Neural progenitor cell (in vitro differentiated cells): ENCODE data around the gene KCNIP1. TPM values are rescaled to one million over a fixed set of nuclear protein-coding genes. Genes with fewer than 3 reads are reported as not detected.

Experiments used
- DNase-seq: peaks from one replicate; pipeline ENCODE4 v3.0.0-alpha.2; 2016; ENCODE audit warnings: low spot score
- H2AFZ ChIP-seq: fragments of 200-600 bp; sonication (generic); replicated peaks from 2 replicates; pipeline ENCODE4 v1.6.1; 2016; ENCODE audit warnings: antibody characterized with exemption
- H3F3A ChIP-seq: fragments of 200-600 bp; sonication (generic); 2 replicates; pipeline ENCODE4 v1.6.1; 2016; ENCODE audit warnings: antibody characterized with exemption, low read depth
- H3K27ac ChIP-seq: fragments of 200-600 bp; sonication (generic); 2 replicates; pipeline ENCODE4 v1.5.1; 2016; ENCODE audit warnings: mild to moderate bottlenecking
- H3K27me3 ChIP-seq: fragments of 200-600 bp; sonication (generic); 2 replicates; pipeline ENCODE4 v1.6.1; 2016; ENCODE audit warnings: mild to moderate bottlenecking, moderate library complexity
- H3K36me3 ChIP-seq: fragments of 200-600 bp; sonication (generic); 2 replicates; pipeline ENCODE4 v1.5.1; 2016
- H3K4me1 ChIP-seq: fragments of 200-600 bp; sonication (generic); 2 replicates; pipeline ENCODE4 v1.6.1; 2016; ENCODE audit warnings: mixed run types
- H3K4me2 ChIP-seq: fragments of 200-600 bp; sonication (generic); 2 replicates; pipeline ENCODE4 v1.6.1; 2016
- H3K4me3 ChIP-seq: fragments of 200-600 bp; sonication (generic); 2 replicates; pipeline ENCODE4 v1.5.1; 2016
- H3K79me2 ChIP-seq: fragments of 200-600 bp; sonication (generic); 2 replicates; pipeline ENCODE4 v1.6.1; 2016; ENCODE audit warnings: low read depth
- H3K9ac ChIP-seq: fragments of 200-600 bp; sonication (generic); 2 replicates; pipeline ENCODE4 v1.6.1; 2016
- H3K9me3 ChIP-seq: fragments of 200-600 bp; sonication (generic); 2 replicates; pipeline ENCODE4 v1.5.1; 2016; ENCODE audit warnings: low read depth
- H4K20me1 ChIP-seq: fragments of 200-600 bp; sonication (generic); 2 replicates; pipeline ENCODE4 v1.6.1; 2016; ENCODE audit warnings: low read depth
- H3K27ac Mint-ChIP-seq: 3 replicates; pipeline ENCODE4 v1.8.0; 2021; ENCODE audit warnings: mixed read lengths
- H3K27me3 Mint-ChIP-seq: 2 replicates; pipeline ENCODE4 v1.8.0; 2022; ENCODE audit warnings: low read depth, mild to moderate bottlenecking, inconsistent platforms, moderate library complexity, mixed read lengths; ENCODE audit not compliant: insufficient read depth
- H3K36me3 Mint-ChIP-seq: 3 replicates; pipeline ENCODE4 v1.8.0; 2021; ENCODE audit warnings: mixed read lengths
- H3K4me1 Mint-ChIP-seq: 3 replicates; pipeline ENCODE4 v1.8.0; 2021; ENCODE audit warnings: mixed read lengths
- H3K4me3 Mint-ChIP-seq: 3 replicates; pipeline ENCODE4 v1.8.0; 2021; ENCODE audit warnings: mild to moderate bottlenecking, moderate library complexity, mixed read lengths
- H3K9me3 Mint-ChIP-seq: 3 replicates; pipeline ENCODE4 v1.8.0; 2020; ENCODE audit warnings: mixed read lengths
- CTCF ChIP-seq: fragments of 200-600 bp; sonication (generic); IDR thresholded peaks from 2 replicates; pipeline ENCODE4 v1.5.1; 2017; ENCODE audit warnings: antibody characterized with exemption, mild to moderate bottlenecking
- EZH2 ChIP-seq: fragments of 200-600 bp; sonication (generic); IDR thresholded peaks from 2 replicates; pipeline ENCODE4 v1.6.1; 2017; ENCODE audit warnings: antibody characterized with exemption, mild to moderate bottlenecking, moderate library complexity
- EZH2phosphoT487 ChIP-seq: fragments of 200-600 bp; sonication (generic); IDR thresholded peaks from 2 replicates; pipeline ENCODE4 v1.6.1; 2017; ENCODE audit warnings: antibody characterized with exemption
- total RNA-seq: library from RNA; depleted of rRNA; stranded (reverse); fragments of >200 nt; gene quantifications from 2 replicates; pipeline ENCODE4 v1.2.3, GENCODE V29; 2015; ENCODE audit warnings: low replicate concordance

Gene KCNIP1
- total RNA-seq, 1 donor from 2014 or later: 2.8 TPM

- TF ChIP-seq CTCF: no peak
- TF ChIP-seq EZH2phosphoT487: no peak
- no peak for TF ChIP-seq EZH2
- H3K4me3 Mint-ChIP-seq: no peak overlapping the region
- Histone ChIP-seq H3K4me2 (peak overlapping the region; percentile 22), H3K4me1 (peaks cover 32% of the 10 kb centered on the region), H4K20me1 (no peaks in the 10 kb centered on the region), H3K4me3 (no peak overlapping the region), H3K36me3 (no peaks in the 10 kb centered on the region), H3K27me3 (no peaks in the 10 kb centered on the region), H3K27ac (no peak overlapping the region), H3K9me3 (no peaks in the 10 kb centered on the region), H3K79me2 (no peaks in the 10 kb centered on the region), H3K9ac (no peak overlapping the region), H2AFZ (no peak overlapping the region), H3F3A (peaks cover 21% of the 10 kb centered on the region)
- no peaks in the 10 kb centered on the region for H3K9me3 Mint-ChIP-seq
- no peaks in the 10 kb centered on the region for H3K36me3 Mint-ChIP-seq
- H3K27me3 Mint-ChIP-seq: peaks cover 8% of the 10 kb centered on the region
- peaks cover 43% of the 10 kb centered on the region for H3K4me1 Mint-ChIP-seq
- no peak for DNase-seq
- no peak overlapping the region for H3K27ac Mint-ChIP-seq
Measured at GRCh38 chr5:170533383-170533782, 29.6 kb downstream of the KCNIP1 start.

GRCh38 chr5:170534177-170534576 is 30.4 kb downstream of the KCNIP1 start:
- Histone ChIP-seq H3F3A (peaks cover 21% of the 10 kb centered on the region), H3K4me1 (peaks cover 28% of the 10 kb centered on the region), H3K9me3 (no peaks in the 10 kb centered on the region), H4K20me1 (no peaks in the 10 kb centered on the region), H2AFZ (no peak overlapping the region), H3K79me2 (no peaks in the 10 kb centered on the region), H3K9ac (no peak overlapping the region), H3K4me3 (no peak overlapping the region), H3K27ac (no peak overlapping the region), H3K4me2 (no peak overlapping the region), H3K27me3 (no peaks in the 10 kb centered on the region), H3K36me3 (no peaks in the 10 kb centered on the region)
- no peaks in the 10 kb centered on the region for H3K36me3 Mint-ChIP-seq
- H3K4me1 Mint-ChIP-seq: peaks cover 46% of the 10 kb centered on the region
- peaks cover 8% of the 10 kb centered on the region for H3K27me3 Mint-ChIP-seq
- H3K9me3 Mint-ChIP-seq: no peaks in the 10 kb centered on the region
- no peak for DNase-seq
- H3K27ac Mint-ChIP-seq: no peak overlapping the region
- TF ChIP-seq EZH2 (no peak), EZH2phosphoT487 (no peak), CTCF (no peak)
- H3K4me3 Mint-ChIP-seq: no peak overlapping the region

GRCh38 chr5:170534941-170535340 is 31.1 kb downstream of the KCNIP1 start:
- H3K4me1 ChIP-seq: peaks cover 28% of the 10 kb centered on the region
- Mint-ChIP-seq H3K27ac (no peak overlapping the region), H3K36me3 (no peaks in the 10 kb centered on the region), H3K9me3 (no peaks in the 10 kb centered on the region), H3K27me3 (peaks cover 8% of the 10 kb centered on the region), H3K4me3 (no peak overlapping the region), H3K4me1 (peaks cover 50% of the 10 kb centered on the region)
- no peak overlapping the region for H3K27ac ChIP-seq
- no peak for DNase-seq
- H4K20me1 ChIP-seq: no peaks in the 10 kb centered on the region
- TF ChIP-seq EZH2phosphoT487: no peak
- TF ChIP-seq EZH2: no peak
- no peak for TF ChIP-seq CTCF
- H2AFZ ChIP-seq: no peak overlapping the region
- no peaks in the 10 kb centered on the region for H3K36me3 ChIP-seq
- H3K4me2 ChIP-seq: peak overlapping the region; percentile 18
- H3K9me3 ChIP-seq: no peaks in the 10 kb centered on the region
- H3K27me3 ChIP-seq: no peaks in the 10 kb centered on the region
- H3K9ac ChIP-seq: no peak overlapping the region
- no peaks in the 10 kb centered on the region for H3K79me2 ChIP-seq
- no peak overlapping the region for H3K4me3 ChIP-seq
- peaks cover 21% of the 10 kb centered on the region for H3F3A ChIP-seq
